ENCODE measurements around the gene RAB30.

The RAB30 gene

DNA sequence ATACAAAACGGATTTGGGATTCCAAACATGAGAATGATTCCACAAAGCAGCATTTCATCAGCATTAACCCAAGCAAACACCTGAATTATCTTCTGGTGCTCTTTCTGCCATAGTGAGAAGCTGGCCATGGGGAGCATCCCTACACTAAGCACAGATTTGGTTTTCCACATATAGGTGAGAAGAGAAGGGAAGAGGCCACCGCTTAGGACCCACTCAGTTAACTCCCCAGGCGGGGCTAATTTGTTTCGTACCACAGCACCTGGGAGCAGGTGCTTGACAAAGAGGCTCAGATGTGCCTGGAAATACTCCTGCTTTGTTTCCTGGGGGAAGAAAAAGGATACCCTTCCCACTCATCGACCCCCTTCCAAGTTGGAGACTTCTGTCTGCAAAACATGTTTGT is 64.2 kb downstream of the RAB30 start:
- no peak for DNase-seq (ENCODE audit: extremely low read depth, low read depth)
- TF ChIP-seq, protein P1, sequence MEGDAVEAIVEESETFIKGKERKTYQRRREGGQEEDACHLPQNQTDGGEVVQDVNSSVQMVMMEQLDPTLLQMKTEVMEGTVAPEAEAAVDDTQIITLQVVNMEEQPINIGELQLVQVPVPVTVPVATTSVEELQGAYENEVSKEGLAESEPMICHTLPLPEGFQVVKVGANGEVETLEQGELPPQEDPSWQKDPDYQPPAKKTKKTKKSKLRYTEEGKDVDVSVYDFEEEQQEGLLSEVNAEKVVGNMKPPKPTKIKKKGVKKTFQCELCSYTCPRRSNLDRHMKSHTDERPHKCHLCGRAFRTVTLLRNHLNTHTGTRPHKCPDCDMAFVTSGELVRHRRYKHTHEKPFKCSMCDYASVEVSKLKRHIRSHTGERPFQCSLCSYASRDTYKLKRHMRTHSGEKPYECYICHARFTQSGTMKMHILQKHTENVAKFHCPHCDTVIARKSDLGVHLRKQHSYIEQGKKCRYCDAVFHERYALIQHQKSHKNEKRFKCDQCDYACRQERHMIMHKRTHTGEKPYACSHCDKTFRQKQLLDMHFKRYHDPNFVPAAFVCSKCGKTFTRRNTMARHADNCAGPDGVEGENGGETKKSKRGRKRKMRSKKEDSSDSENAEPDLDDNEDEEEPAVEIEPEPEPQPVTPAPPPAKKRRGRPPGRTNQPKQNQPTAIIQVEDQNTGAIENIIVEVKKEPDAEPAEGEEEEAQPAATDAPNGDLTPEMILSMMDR (IDR thresholded peaks at IDR 0.05; ENCODE audit: low read depth, low read length), result no peak

DNA sequence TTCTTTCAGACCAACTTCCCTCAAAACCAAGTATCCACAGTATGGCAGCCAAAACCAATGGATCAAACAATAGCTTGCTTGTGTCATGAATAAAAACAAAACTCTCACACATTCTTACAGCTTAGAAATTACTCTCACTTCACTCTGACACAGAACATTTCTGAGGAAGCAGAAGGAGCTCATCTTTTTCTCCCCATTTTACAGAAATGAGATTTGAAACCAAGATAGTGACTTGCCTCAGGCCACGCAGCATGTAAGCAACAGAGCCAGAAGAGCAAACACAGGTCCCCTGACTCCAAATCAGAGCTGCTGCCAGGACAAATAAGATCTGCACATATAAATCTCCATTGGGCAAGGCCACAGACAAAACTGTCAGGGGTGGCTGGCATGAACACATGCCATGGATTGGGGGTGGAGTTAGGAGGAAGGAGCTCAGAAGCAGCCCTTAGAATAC is 64.8 kb downstream of the RAB30 start:
- no peak for DNase-seq (ENCODE audit: extremely low read depth, low read depth)
- TF ChIP-seq, protein P1 (IDR thresholded peaks at IDR 0.05; ENCODE audit: low read depth, low read length), result no peak

DNA sequence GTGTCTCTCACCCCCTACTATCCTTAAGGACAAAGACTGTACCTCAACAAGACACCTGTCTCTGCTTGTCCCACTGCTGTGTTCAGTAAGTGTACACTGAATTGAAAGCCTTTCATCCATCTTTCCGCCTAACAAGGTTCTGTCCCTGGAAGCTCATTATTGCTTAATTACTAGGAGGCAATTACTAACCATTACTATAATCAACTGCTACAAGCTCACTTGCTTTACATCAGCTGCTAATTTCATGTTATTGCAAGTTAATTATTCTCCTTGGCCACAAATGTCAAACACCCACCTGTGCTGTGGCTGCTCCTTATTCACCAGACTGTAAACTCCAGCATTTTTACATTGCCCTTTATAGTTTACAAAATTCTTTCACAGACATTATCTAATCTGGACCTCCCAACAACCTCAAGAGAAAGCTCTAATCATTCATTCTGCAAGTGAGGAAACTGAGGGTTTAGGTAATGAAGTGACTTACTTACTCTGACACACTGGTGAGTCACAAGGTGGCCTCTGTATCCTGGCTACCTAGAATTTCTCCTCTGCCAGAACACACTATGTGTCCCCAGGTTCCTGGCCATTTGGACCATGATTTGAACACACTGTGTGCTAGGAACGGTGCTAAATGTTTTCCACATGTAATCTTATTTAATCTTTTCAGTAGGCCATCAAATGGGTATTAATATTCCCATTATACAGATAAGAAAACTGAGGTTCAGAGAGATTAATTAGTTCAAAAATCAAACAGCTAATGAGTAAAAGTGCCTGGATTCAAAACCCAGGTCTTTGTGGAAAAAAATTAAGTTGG is 66.7 kb downstream of the RAB30 start:
- no peak for DNase-seq (ENCODE audit: extremely low read depth, low read depth)
- TF ChIP-seq, protein P1 (IDR thresholded peaks at IDR 0.05; ENCODE audit: low read depth, low read length), result no peak

DNA sequence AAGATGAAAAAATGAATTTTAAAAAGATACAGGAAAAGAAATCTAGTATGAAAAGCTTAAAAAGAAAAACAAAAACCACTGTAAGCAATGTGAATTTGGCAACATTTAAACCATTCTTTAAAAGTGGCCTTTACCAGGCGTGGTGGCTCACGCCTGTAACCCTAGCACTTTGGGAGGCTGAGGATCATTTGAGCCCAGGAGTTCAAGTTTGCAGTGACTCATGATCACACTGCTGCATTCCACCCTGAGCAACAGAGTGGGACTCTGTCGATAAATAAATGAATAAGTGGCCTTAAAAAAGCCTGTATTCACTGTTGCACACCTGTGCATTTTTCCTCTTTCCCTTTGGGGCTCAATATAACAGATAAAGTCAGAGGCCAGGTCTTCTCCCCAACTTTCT is 69.2 kb downstream of the RAB30 start:
- no peak for DNase-seq (ENCODE audit: extremely low read depth, low read depth)
- TF ChIP-seq, protein P1 (IDR thresholded peaks at IDR 0.05; ENCODE audit: low read depth, low read length), result no peak

DNA sequence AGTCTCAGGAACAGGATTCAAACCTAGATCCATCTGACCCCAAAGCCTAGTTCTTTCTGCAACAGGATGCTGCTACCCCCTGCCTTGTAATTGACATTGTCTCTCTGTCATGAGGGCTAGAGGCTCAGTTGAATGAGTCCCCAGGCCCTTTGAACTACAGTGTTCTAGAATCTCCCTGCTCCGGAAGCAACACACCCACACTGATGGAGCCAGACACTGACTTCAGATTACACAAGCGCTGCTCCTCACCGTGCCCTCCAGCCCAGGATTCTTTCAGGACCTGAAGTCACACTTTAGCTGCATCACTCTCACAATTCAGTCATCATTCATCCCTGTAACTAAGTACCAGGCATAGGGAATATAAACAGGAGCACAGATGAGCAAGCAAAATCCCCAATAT is 69.6 kb downstream of the RAB30 start:
- DNase-seq (ENCODE audit: extremely low read depth, low read depth), result no peak
- TF ChIP-seq, protein P1 (IDR thresholded peaks at IDR 0.05; ENCODE audit: low read depth, low read length), result no peak

DNA sequence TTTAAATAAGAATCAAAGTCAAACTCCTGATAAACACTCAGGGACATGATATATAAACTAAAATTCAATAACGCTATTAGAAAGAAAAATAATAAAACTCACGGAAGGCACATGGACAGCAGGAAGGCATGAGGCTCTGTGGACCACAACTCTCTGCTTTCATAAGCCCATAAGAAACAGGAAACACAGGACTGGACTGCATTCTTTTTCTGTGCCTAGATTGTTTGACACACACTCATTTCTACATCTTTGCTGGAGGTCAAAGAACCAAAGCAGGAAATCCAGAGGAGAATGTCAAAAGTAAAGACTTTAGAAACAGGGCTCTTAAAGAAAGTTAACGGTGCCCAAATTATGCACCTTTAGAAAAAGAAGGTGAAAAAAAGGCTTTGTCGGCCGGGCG is 71.3 kb downstream of the RAB30 start:
- TF ChIP-seq, protein P1 (IDR thresholded peaks at IDR 0.05; ENCODE audit: low read depth, low read length), result no peak
- no peak for DNase-seq (ENCODE audit: extremely low read depth, low read depth)

DNA sequence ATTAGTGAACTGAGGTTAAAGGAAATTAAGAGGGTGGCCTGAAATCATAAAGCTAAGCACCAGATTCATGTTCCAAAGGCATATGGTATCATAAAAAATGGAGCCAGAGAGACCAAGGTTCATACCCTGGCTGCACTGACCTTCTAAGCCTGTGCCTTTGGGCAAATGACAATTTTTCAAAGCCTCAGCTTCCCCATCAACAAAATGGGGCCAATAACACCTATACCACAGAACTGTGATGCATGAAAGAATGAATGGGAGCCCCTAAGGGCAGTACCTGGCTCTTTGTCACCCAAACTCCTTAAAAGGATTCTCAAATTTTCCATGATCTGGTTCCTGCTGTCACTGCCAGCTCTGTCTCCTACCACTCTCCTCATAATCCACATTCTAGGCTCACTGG is 72.5 kb downstream of the RAB30 start:
- no peak for DNase-seq (ENCODE audit: extremely low read depth, low read depth)
- TF ChIP-seq, protein P1 (IDR thresholded peaks at IDR 0.05; ENCODE audit: low read depth, low read length), result no peak
